Upper lobe of left lung (tissue), 4 donors: Measurements from ENCODE around the gene PDE4D.

Source experiments
- CTCF ChIP-seq, 6 experiments: fragments of 450-650 bp in 4 of 6; fragments of 200-600 bp in 2 of 6; sonication (generic) in 2 of 6; IDR thresholded peaks; one replicate each; pipeline ENCODE4 v1.5.1; 2016 to 2019; ENCODE audit warnings: antibody characterized with exemption in 6 of 6
- POLR2A ChIP-seq, 4 donors: fragments of 450-650 bp; IDR thresholded peaks; one replicate each; pipeline ENCODE4 v1.5.1; 2016 to 2017; ENCODE audit warnings: antibody characterized with exemption in 4 of 4, mild to moderate bottlenecking in 2 of 4
- POLR2AphosphoS5 ChIP-seq, 2 donors: sonication (generic); formaldehyde crosslinking; IDR thresholded peaks; one replicate each; pipeline ENCODE4 v1.5.1; 2017; ENCODE audit warnings: antibody characterized with exemption in 2 of 2

DNA sequence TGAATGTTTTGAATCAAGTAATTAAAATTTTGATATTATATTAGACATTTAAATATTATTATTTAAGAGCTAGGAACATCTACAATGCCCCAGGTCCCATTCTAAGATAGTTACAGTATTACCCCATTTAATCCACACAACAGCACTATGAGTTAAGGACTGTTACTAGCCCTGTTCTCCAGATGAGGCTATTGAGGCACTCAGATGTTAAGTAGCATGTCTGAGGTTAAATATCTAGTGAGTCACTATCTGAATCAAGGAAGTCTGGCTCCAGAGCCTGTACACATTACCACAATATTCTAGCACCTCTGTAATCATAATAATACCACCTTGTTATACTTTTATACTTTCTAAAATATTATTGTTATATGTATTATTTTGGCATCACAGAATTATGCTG lies 304.6 kb downstream of the PDE4D start:
- TF ChIP-seq CTCF (IDR thresholded peaks at IDR 0.05) (no peak), POLR2A (IDR thresholded peaks at IDR 0.05) (no peak), POLR2AphosphoS5 (IDR thresholded peaks at IDR 0.05) (no peak)
